Renal pelvis (tissue), 4 donors: Measurements from ENCODE around the gene NUBP2. TPM values are rescaled to one million over a fixed set of nuclear protein-coding genes. Genes with fewer than 3 reads are reported as not detected.
A peak's percentile ranks its signal among the peaks of the same experiment; 100 is the strongest.
"Not testable (repeated sequence)": the region's sequence is repeated elsewhere in the genome, so short reads cannot be mapped to it uniquely, and the experiment has no call there.

Source experiments
- DNase-seq: peaks from one replicate; pipeline ENCODE4 v3.0.0-alpha.2; 2013
- polyA plus RNA-seq, 3 donors: library from polyadenylated mRNA; unstranded; fragments of 120-200 nt; gene quantifications; one replicate each; pipeline ENCODE4 v1.2.1, GENCODE V29; 2013; ENCODE audit not compliant: insufficient read length in 3 of 3

The NUBP2 gene
- polyA plus RNA-seq, 3 donors = 48.7 to 61.4 (median 60.8) TPM

- no peak for DNase-seq
These were observed 10.9 kb downstream of the NUBP2 start, which contains the start of gene IGFALS for GRCh38 chr16:1793578-1794220. IGFALS (minus strand) TSS chr16:1793705; CDS start chr16:1793652, 53 bp downstream.

- no peak for DNase-seq
These were observed 11.6 kb downstream of the NUBP2 start for GRCh38 chr16:1794221-1794871.

GRCh38 chr16:1794908-1795666 lies 12.3 kb downstream of the NUBP2 start:
- DNase-seq = no peak

GRCh38 chr16:1799263-1799662 lies 16.5 kb downstream of the NUBP2 start:
- not testable (repeated sequence) for DNase-seq

- no peak for DNase-seq
These were observed 17.9 kb downstream of the NUBP2 start for GRCh38 chr16:1800701-1801100.

GRCh38 chr16:1807626-1808025 lies 24.9 kb downstream of the NUBP2 start:
- no peak for DNase-seq

- no peak for DNase-seq
These were observed 25.9 kb downstream of the NUBP2 start for GRCh38 chr16:1808691-1809090.

- DNase-seq = no peak
These were observed 26.6 kb downstream of the NUBP2 start for GRCh38 chr16:1809281-1809801.

GRCh38 chr16:1810106-1810505 lies 27.3 kb downstream of the NUBP2 start:
- no peak for DNase-seq

- DNase-seq = no peak
These were observed 27.8 kb downstream of the NUBP2 start for GRCh38 chr16:1810536-1810935.

GRCh38 chr16:1812732-1813163 lies 30.0 kb downstream of the NUBP2 start:
- DNase-seq = peak; percentile 69

GRCh38 chr16:1815461-1815860 lies 32.7 kb downstream of the NUBP2 start:
- DNase-seq = no peak

- no peak for DNase-seq
These were observed 33.9 kb downstream of the NUBP2 start for GRCh38 chr16:1816396-1817275.

GRCh38 chr16:1817276-1817589 lies 34.5 kb downstream of the NUBP2 start:
- no peak for DNase-seq

GRCh38 chr16:1817716-1818115 lies 35.0 kb downstream of the NUBP2 start:
- DNase-seq = no peak

- no peak for DNase-seq
These were observed 35.6 kb downstream of the NUBP2 start for GRCh38 chr16:1818204-1818872.

GRCh38 chr16:1818873-1819525 lies 36.2 kb downstream of the NUBP2 start:
- DNase-seq = no peak

- DNase-seq = no peak
These were observed 36.9 kb downstream of the NUBP2 start for GRCh38 chr16:1819611-1820010.

GRCh38 chr16:1820096-1820945 lies 37.6 kb downstream of the NUBP2 start:
- no peak for DNase-seq

- no peak for DNase-seq
These were observed 38.2 kb downstream of the NUBP2 start for GRCh38 chr16:1820946-1821290.
